NT2/D1 (cell line): Measurements from ENCODE around the gene SLC44A3.
"Not testable (repeated sequence)": the region's sequence is repeated elsewhere in the genome, so short reads cannot be mapped to it uniquely, and the experiment has no call there.

ENCODE experiments used
- DNase-seq: peaks from one replicate; pipeline ENCODE4 v3.0.0-alpha.2; 2011; ENCODE audit warnings: low read depth, low spot score
- H3K27me3 ChIP-seq: 2 replicates; pipeline ENCODE4 v1.6.0; 2011; ENCODE audit warnings: mild to moderate bottlenecking; ENCODE audit not compliant: insufficient read length, insufficient read depth
- H3K36me3 ChIP-seq: 2 replicates; pipeline ENCODE4 v1.6.1; 2011; ENCODE audit warnings: mild to moderate bottlenecking, low read length, mixed read lengths; ENCODE audit not compliant: insufficient read depth, insufficient read length
- H3K4me1 ChIP-seq: 2 replicates; pipeline ENCODE4 v1.5.1; 2011; ENCODE audit not compliant: insufficient read depth, insufficient read length
- H3K4me3 ChIP-seq: 2 replicates; pipeline ENCODE4 v1.5.1; 2011; ENCODE audit warnings: low read depth; ENCODE audit not compliant: insufficient read length
- H3K9ac ChIP-seq: 2 replicates; pipeline ENCODE4 v1.6.0; 2011; ENCODE audit warnings: low read depth; ENCODE audit not compliant: insufficient read length
- H3K9me3 ChIP-seq: 2 replicates; pipeline ENCODE4 v1.5.1; 2011; ENCODE audit warnings: mild to moderate bottlenecking, low read length; ENCODE audit not compliant: insufficient read depth
- SUZ12 ChIP-seq: IDR thresholded peaks from 2 replicates; pipeline ENCODE4 v1.6.1; 2011; ENCODE audit not compliant: insufficient read length, insufficient read depth; ENCODE audit errors: extremely low read depth
- YY1 ChIP-seq: IDR thresholded peaks from 2 replicates; pipeline ENCODE4 v1.6.1; 2011; ENCODE audit not compliant: insufficient read length, insufficient read depth
- ZNF274 ChIP-seq: IDR thresholded peaks from 2 replicates; pipeline ENCODE4 v1.6.1; 2011; ENCODE audit warnings: mild to moderate bottlenecking, low read depth, low read length

Gene SLC44A3

DNA sequence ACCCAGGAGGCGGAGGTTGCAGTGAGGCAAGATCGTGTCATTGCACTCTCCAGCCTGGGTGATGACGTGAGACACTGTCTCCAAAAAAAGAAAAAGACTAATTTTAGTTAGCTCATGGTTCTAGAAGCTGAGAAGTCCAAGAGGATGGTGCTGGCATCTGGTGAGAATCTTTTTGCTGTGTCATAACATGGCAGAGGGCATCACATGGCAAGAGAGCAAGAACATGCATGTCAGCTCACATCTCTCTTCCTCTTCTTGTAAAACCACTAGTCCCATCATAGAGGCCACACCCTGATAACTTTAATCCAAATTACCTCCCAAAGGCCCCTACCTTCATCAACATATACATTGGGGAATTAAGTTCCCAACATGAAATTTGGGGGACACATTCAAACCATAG, 120.6 kb downstream of the SLC44A3 start:
- Histone ChIP-seq H3K36me3 (no peaks in the 10 kb centered on the region), H3K9me3 (no peaks in the 10 kb centered on the region), H3K27me3 (no peaks in the 10 kb centered on the region), H3K9ac (no peak overlapping the region), H3K4me1 (peaks cover 3% of the 10 kb centered on the region), H3K4me3 (no peak overlapping the region)
- TF ChIP-seq ZNF274, result no peak
- DNase-seq, result no peak

- not testable (repeated sequence) for H3K4me3 ChIP-seq, H3K36me3 ChIP-seq, H3K9ac ChIP-seq, DNase-seq, H3K4me1 ChIP-seq, H3K27me3 ChIP-seq, H3K9me3 ChIP-seq
These were observed 121.3 kb downstream of the SLC44A3 start for GRCh38 chr1:94941480-94941879.

- H3K9me3 ChIP-seq, result no peaks in the 10 kb centered on the region
- H3K27me3 ChIP-seq, result no peaks in the 10 kb centered on the region
- no peak for DNase-seq
- no peaks in the 10 kb centered on the region for H3K36me3 ChIP-seq
- peaks cover 3% of the 10 kb centered on the region for H3K4me1 ChIP-seq
- no peak overlapping the region for H3K9ac ChIP-seq
- TF ChIP-seq YY1 (no peak), SUZ12 (no peak), ZNF274 (no peak)
- no peak overlapping the region for H3K4me3 ChIP-seq
These were observed 122.3 kb downstream of the SLC44A3 start for GRCh38 chr1:94942171-94943128.
